PFSK-1 (cell line): ENCODE data around the gene CD52.

ENCODE experiments used
- FOXP2 ChIP-seq: optimal IDR thresholded peaks from 2 replicates; pipeline ENCODE3; 2011; ENCODE audit warnings: borderline replicate concordance, control low read depth, inconsistent platforms; ENCODE audit not compliant: insufficient read depth; ENCODE audit errors: extremely low read length, extremely low read depth
- POLR2AphosphoS5 ChIP-seq: IDR thresholded peaks from 2 replicates; pipeline ENCODE4 v1.6.1; 2012; ENCODE audit warnings: low read depth, mild to moderate bottlenecking, control low read depth, low read length, moderate library complexity
- SIN3A ChIP-seq: IDR thresholded peaks from 2 replicates; pipeline ENCODE4 v1.6.1; 2012; ENCODE audit warnings: mild to moderate bottlenecking, low read length, moderate library complexity, borderline replicate concordance; ENCODE audit not compliant: insufficient read depth
- TAF1 ChIP-seq: IDR thresholded peaks from 2 replicates; pipeline ENCODE4 v1.6.1; 2012; ENCODE audit warnings: low read length, control low read depth, borderline replicate concordance; ENCODE audit not compliant: insufficient read depth
- TF ChIP-seq, protein P1 (sequence below), 2 experiments: IDR thresholded peaks; 2 replicates each; pipeline versions ENCODE4 v1.6.1 to v1.8.0; 2011 to 2012; ENCODE audit warnings: low read depth in 2 of 2, low read length in 2 of 2, control low read depth in 1 of 2, inconsistent platforms in 1 of 2, mild to moderate bottlenecking in 1 of 2, moderate library complexity in 1 of 2; ENCODE audit not compliant: insufficient read depth in 1 of 2

The CD52 gene

GRCh38 chr1:26362331-26362730, 44.6 kb downstream of the CD52 start:
- TF ChIP-seq, protein P1, sequence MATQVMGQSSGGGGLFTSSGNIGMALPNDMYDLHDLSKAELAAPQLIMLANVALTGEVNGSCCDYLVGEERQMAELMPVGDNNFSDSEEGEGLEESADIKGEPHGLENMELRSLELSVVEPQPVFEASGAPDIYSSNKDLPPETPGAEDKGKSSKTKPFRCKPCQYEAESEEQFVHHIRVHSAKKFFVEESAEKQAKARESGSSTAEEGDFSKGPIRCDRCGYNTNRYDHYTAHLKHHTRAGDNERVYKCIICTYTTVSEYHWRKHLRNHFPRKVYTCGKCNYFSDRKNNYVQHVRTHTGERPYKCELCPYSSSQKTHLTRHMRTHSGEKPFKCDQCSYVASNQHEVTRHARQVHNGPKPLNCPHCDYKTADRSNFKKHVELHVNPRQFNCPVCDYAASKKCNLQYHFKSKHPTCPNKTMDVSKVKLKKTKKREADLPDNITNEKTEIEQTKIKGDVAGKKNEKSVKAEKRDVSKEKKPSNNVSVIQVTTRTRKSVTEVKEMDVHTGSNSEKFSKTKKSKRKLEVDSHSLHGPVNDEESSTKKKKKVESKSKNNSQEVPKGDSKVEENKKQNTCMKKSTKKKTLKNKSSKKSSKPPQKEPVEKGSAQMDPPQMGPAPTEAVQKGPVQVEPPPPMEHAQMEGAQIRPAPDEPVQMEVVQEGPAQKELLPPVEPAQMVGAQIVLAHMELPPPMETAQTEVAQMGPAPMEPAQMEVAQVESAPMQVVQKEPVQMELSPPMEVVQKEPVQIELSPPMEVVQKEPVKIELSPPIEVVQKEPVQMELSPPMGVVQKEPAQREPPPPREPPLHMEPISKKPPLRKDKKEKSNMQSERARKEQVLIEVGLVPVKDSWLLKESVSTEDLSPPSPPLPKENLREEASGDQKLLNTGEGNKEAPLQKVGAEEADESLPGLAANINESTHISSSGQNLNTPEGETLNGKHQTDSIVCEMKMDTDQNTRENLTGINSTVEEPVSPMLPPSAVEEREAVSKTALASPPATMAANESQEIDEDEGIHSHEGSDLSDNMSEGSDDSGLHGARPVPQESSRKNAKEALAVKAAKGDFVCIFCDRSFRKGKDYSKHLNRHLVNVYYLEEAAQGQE (IDR thresholded peaks at IDR 0.05; ENCODE audit: insufficient read depth in 1 of 2, low read depth in 2 of 2, low read length in 2 of 2), result no peak
- TF ChIP-seq SIN3A, result no peak
- no peak for TF ChIP-seq TAF1
- TF ChIP-seq FOXP2, result no peak
- TF ChIP-seq POLR2AphosphoS5, result no peak

DNA sequence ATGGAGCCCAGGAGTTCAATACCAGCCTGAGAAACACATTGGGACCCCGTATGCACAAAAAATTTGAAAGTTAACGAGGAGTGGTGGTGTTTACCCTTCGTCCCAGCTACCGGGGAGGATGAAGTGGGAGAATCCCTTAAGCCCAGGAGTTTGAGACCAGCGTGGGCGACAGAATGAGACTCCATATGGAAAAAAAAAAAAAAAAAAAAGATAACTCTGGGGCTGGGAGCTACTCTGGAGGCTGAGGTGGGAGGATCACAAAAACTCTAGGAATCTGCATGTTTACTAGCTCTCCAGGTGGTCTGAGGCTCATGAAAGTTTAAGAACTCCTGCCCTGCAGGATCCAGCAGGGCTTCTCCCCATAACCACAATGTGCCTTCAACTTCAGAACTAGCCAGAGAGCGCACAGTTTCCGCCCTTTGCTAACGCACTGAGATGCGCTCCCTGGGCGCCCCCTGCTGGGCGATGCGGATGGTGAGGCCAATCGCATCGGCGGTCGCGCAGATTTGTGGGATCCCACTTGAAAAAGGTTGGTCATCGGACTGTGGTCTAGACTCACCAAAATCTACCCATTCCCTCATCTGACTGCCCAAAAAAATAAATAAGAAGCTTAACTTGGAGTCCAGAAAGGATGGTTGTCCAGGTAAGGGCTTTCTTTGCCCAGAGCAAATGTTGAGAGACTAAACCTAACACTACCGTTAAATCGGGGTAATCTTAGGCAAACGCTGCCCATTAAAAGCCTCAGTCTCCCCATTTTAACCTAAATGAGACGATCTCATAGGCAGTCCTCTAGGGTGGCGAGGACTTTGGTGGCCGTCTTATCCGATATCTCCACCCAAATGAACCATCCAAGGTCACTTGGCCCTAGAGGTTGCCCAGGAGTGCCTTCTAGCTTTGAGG, 46.0 kb downstream of the CD52 start:
- TF ChIP-seq SIN3A (no peak), FOXP2 (no peak), POLR2AphosphoS5 (no peak), TAF1 (no peak)
- TF ChIP-seq, protein P1 (IDR thresholded peaks at IDR 0.05; ENCODE audit: insufficient read depth in 1 of 2, low read depth in 2 of 2, low read length in 2 of 2), result no peak

- TF ChIP-seq TAF1 (no peak), POLR2AphosphoS5 (no peak), SIN3A (no peak), FOXP2 (no peak)
- TF ChIP-seq, protein P1 (IDR thresholded peaks at IDR 0.05; ENCODE audit: insufficient read depth in 1 of 2, low read depth in 2 of 2, low read length in 2 of 2), result no peak
Measured at GRCh38 chr1:26364956-26365355, 47.2 kb downstream of the CD52 start.

GRCh38 chr1:26367441-26367840, 49.7 kb downstream of the CD52 start:
- TF ChIP-seq FOXP2 (no peak), TAF1 (no peak), POLR2AphosphoS5 (no peak), SIN3A (no peak)
- TF ChIP-seq, protein P1 (IDR thresholded peaks at IDR 0.05; ENCODE audit: insufficient read depth in 1 of 2, low read depth in 2 of 2, low read length in 2 of 2), result no peak

- TF ChIP-seq, protein P1 (IDR thresholded peaks at IDR 0.05; ENCODE audit: insufficient read depth in 1 of 2, low read depth in 2 of 2, low read length in 2 of 2), result no peak
- TF ChIP-seq TAF1, result no peak
- TF ChIP-seq POLR2AphosphoS5, result no peak
- TF ChIP-seq SIN3A, result no peak
- no peak for TF ChIP-seq FOXP2
Measured at GRCh38 chr1:26368006-26368405, 50.2 kb downstream of the CD52 start.
